ENCODE data around the gene PRIMA1.

Gene PRIMA1

DNA sequence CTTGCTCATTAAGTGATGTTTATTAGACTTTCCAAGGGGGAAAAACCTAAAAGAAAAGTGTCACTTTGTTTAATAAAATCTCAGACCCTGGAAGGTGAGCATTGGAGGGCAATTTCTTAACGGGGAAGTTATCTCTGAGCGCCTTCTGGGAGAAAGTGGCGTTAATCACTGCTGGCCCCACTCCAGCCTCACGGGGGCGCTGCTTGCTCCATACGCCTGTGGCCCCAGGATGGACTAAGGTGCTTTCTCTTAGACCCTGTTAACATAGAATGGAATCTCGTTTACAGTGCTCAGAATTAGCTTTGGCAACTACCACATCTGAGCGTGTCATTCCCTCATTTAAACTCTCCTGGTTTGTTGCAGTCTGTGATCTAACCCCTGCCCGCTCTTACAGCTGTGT is 16.4 kb upstream of the PRIMA1 start:
- TF ChIP-seq CTCF (IDR thresholded peaks at IDR 0.05; ENCODE audit: low read depth, low read length) = no peak
- DNase-seq (ENCODE audit: extremely low read depth, low read depth) = no peak

- no peak for DNase-seq (ENCODE audit: extremely low read depth, low read depth)
- no peak for TF ChIP-seq CTCF (IDR thresholded peaks at IDR 0.05; ENCODE audit: low read depth, low read length)
Measured at GRCh38 chr14:93803408-93804318, 15.4 kb upstream of the PRIMA1 start.

- no peak for DNase-seq (ENCODE audit: extremely low read depth, low read depth)
- no peak for TF ChIP-seq CTCF (IDR thresholded peaks at IDR 0.05; ENCODE audit: low read depth, low read length)
Measured at GRCh38 chr14:93799989-93800921, 12.0 kb upstream of the PRIMA1 start.

DNA sequence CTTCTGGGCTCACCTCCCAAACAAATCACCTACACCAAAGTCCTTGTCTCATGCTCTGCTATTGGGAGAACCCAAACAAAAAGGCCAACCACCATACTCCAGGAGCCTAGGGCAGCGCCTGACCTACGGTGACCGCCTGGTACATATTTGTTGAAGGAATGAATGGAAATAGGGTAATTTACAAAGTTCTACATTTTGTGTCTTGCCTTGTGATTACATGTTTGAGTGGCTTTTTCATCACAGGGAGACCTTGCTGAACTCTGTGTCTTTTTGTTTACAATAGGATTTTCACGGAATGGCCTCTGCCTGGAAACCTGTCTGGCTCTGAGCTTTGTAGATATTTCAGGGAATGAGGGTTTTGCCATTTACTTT is 11.3 kb upstream of the PRIMA1 start:
- TF ChIP-seq CTCF (IDR thresholded peaks at IDR 0.05; ENCODE audit: low read depth, low read length) = no peak
- DNase-seq (ENCODE audit: extremely low read depth, low read depth) = no peak

- DNase-seq (ENCODE audit: extremely low read depth, low read depth) = no peak
- no peak for TF ChIP-seq CTCF (IDR thresholded peaks at IDR 0.05; ENCODE audit: low read depth, low read length)
Measured at GRCh38 chr14:93797536-93797935, 9.3 kb upstream of the PRIMA1 start.

DNA sequence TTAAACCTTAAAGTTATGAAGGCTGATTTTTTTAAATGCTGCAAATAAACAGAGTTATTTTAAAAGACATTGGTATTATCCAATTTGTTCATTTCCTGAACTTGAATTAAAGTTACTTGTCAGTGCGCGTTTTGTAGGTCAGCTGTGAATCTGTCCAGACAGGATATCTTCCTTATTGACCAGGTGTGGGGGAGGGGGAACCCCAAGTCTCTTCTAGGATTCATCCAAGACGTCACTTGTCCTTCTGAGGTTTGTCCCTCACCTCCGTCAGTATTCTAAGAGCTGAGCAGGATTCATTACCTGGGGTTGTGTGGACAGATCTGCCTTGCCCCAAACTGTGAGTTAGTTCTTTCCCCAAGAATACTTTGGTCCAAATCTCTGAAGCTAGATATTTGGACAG is 8.8 kb upstream of the PRIMA1 start:
- DNase-seq (ENCODE audit: extremely low read depth, low read depth) = no peak
- no peak for TF ChIP-seq CTCF (IDR thresholded peaks at IDR 0.05; ENCODE audit: low read depth, low read length)

DNA sequence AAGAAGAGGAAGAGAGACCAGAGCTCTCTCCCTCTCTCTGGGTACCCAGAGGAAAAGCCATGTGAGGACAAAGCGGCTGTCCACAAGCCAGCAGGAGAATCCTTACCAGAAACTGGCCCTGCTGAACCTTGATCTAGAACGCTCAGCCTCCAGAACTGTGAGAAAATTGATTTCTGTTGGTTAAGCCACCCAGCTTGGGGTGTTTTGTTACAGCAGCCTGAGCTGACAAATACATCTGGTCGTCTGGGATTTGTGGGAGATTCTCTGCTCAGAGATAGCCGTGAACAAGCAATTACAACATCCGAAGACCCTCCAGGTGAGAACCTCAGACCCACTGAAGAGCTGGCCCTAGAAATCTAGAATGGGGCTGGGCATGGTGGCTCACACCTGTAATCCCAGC is 6.5 kb upstream of the PRIMA1 start:
- no peak for TF ChIP-seq CTCF (IDR thresholded peaks at IDR 0.05; ENCODE audit: low read depth, low read length)
- no peak for DNase-seq (ENCODE audit: extremely low read depth, low read depth)
